Measurements from ENCODE around the gene EYS. TPM values are rescaled to one million over a fixed set of nuclear protein-coding genes. Genes with fewer than 3 reads are reported as not detected.

Gene EYS
- total RNA-seq, 1 donor from 2014 or later = not detected

GRCh38 chr6:65072500-65072899 lies 634.5 kb downstream of the EYS start:
- H3K4me3 Mint-ChIP-seq (ENCODE audit: unreplicated experiment) = no peak overlapping the region
- H3K27ac Mint-ChIP-seq (ENCODE audit: unreplicated experiment) = no peak overlapping the region
- H3K27me3 Mint-ChIP-seq (ENCODE audit: unreplicated experiment) = peaks cover 1% of the 10 kb centered on the region
- no peak for TF ChIP-seq CTCF (IDR thresholded peaks at IDR 0.05; ENCODE audit: unreplicated experiment)
- no peaks in the 10 kb centered on the region for H3K36me3 Mint-ChIP-seq (ENCODE audit: low read depth, unreplicated experiment)
- H3K4me1 Mint-ChIP-seq (ENCODE audit: unreplicated experiment) = peaks cover 4% of the 10 kb centered on the region
- no peaks in the 10 kb centered on the region for H3K9me3 Mint-ChIP-seq (ENCODE audit: unreplicated experiment)
- no peak for DNase-seq (ENCODE audit: low spot score)

DNA sequence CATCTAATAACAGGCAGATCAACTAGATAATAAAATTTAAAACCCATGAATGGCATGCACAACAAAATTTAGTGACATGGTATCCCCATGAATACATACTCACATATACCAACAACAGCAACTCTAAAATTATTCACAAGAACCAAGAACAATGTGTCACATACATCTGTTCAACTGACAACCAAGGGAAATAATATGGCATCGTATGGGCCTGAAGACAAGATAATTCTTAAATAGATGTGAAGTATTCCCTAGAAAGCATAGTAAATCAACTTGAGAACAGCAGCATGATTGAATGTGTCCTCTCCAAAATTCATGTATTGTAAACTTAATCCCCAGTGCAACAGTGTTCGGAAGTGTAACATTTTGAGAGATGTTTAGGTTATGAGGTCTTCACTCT lies 635.5 kb downstream of the EYS start:
- peaks cover 1% of the 10 kb centered on the region for H3K27me3 Mint-ChIP-seq (ENCODE audit: unreplicated experiment)
- peaks cover 4% of the 10 kb centered on the region for H3K4me1 Mint-ChIP-seq (ENCODE audit: unreplicated experiment)
- TF ChIP-seq CTCF (IDR thresholded peaks at IDR 0.05; ENCODE audit: unreplicated experiment) = no peak
- H3K9me3 Mint-ChIP-seq (ENCODE audit: unreplicated experiment) = no peaks in the 10 kb centered on the region
- H3K4me3 Mint-ChIP-seq (ENCODE audit: unreplicated experiment) = no peak overlapping the region
- H3K36me3 Mint-ChIP-seq (ENCODE audit: low read depth, unreplicated experiment) = no peaks in the 10 kb centered on the region
- H3K27ac Mint-ChIP-seq (ENCODE audit: unreplicated experiment) = no peak overlapping the region
- DNase-seq (ENCODE audit: low spot score) = no peak

GRCh38 chr6:65064844-65065243 lies 642.2 kb downstream of the EYS start:
- H3K9me3 Mint-ChIP-seq (ENCODE audit: unreplicated experiment) = no peaks in the 10 kb centered on the region
- no peak overlapping the region for H3K27ac Mint-ChIP-seq (ENCODE audit: unreplicated experiment)
- no peak for TF ChIP-seq CTCF (IDR thresholded peaks at IDR 0.05; ENCODE audit: unreplicated experiment)
- H3K4me1 Mint-ChIP-seq (ENCODE audit: unreplicated experiment) = peaks cover 4% of the 10 kb centered on the region
- H3K4me3 Mint-ChIP-seq (ENCODE audit: unreplicated experiment) = no peak overlapping the region
- H3K27me3 Mint-ChIP-seq (ENCODE audit: unreplicated experiment) = peaks cover 1% of the 10 kb centered on the region
- DNase-seq (ENCODE audit: low spot score) = no peak
- no peaks in the 10 kb centered on the region for H3K36me3 Mint-ChIP-seq (ENCODE audit: low read depth, unreplicated experiment)

GRCh38 chr6:65059568-65059967 lies 647.5 kb downstream of the EYS start:
- no peak overlapping the region for H3K4me3 Mint-ChIP-seq (ENCODE audit: unreplicated experiment)
- no peaks in the 10 kb centered on the region for H3K9me3 Mint-ChIP-seq (ENCODE audit: unreplicated experiment)
- H3K36me3 Mint-ChIP-seq (ENCODE audit: low read depth, unreplicated experiment) = no peaks in the 10 kb centered on the region
- no peaks in the 10 kb centered on the region for H3K4me1 Mint-ChIP-seq (ENCODE audit: unreplicated experiment)
- peaks cover 2% of the 10 kb centered on the region for H3K27me3 Mint-ChIP-seq (ENCODE audit: unreplicated experiment)
- H3K27ac Mint-ChIP-seq (ENCODE audit: unreplicated experiment) = no peak overlapping the region
- DNase-seq (ENCODE audit: low spot score) = no peak
- no peak for TF ChIP-seq CTCF (IDR thresholded peaks at IDR 0.05; ENCODE audit: unreplicated experiment)

- no peaks in the 10 kb centered on the region for H3K36me3 Mint-ChIP-seq (ENCODE audit: low read depth, unreplicated experiment)
- TF ChIP-seq CTCF (IDR thresholded peaks at IDR 0.05; ENCODE audit: unreplicated experiment) = no peak
- peaks cover 2% of the 10 kb centered on the region for H3K27me3 Mint-ChIP-seq (ENCODE audit: unreplicated experiment)
- H3K9me3 Mint-ChIP-seq (ENCODE audit: unreplicated experiment) = no peaks in the 10 kb centered on the region
- H3K4me3 Mint-ChIP-seq (ENCODE audit: unreplicated experiment) = no peak overlapping the region
- no peaks in the 10 kb centered on the region for H3K4me1 Mint-ChIP-seq (ENCODE audit: unreplicated experiment)
- no peak for DNase-seq (ENCODE audit: low spot score)
- H3K27ac Mint-ChIP-seq (ENCODE audit: unreplicated experiment) = no peak overlapping the region
Observed at GRCh38 chr6:65055545-65055944, 651.5 kb downstream of the EYS start.

Measured in endothelial cell (in vitro differentiated cells).